Measurements from ENCODE around the gene CAMTA1.

CAMTA1 gene

GRCh38 chr1:7046314-7046713 lies 261.1 kb downstream of the CAMTA1 start:
- Histone ChIP-seq H3K4me2 (ENCODE audit: low read depth, low read length, poor library complexity, severe bottlenecking) (no peak overlapping the region), H3K27ac (ENCODE audit: low read depth, low read length) (no peak overlapping the region), H3K4me3 (ENCODE audit: insufficient read depth, low read length, poor library complexity, severe bottlenecking) (no peak overlapping the region), H3K27me3 (ENCODE audit: low read length) (no peaks in the 10 kb centered on the region), H3F3A (ENCODE audit: insufficient read depth) (no peaks in the 10 kb centered on the region), H3K9me2 (replicated peaks; ENCODE audit: insufficient read depth, low read length) (no peaks in the 10 kb centered on the region), H2AFZ (ENCODE audit: low read depth, low read length, severe bottlenecking) (no peak overlapping the region), H3K9me3 (ENCODE audit: insufficient read depth, low read length) (no peaks in the 10 kb centered on the region), H3K79me2 (ENCODE audit: insufficient read depth, low read length) (no peaks in the 10 kb centered on the region), H3K36me3 (ENCODE audit: low read length) (no peaks in the 10 kb centered on the region), H4K20me1 (ENCODE audit: low read depth, low read length) (no peaks in the 10 kb centered on the region), H3K9ac (ENCODE audit: low read length) (no peak overlapping the region)
- TF ChIP-seq EZH2phosphoT487 (conservative IDR thresholded peaks at IDR 0.05; ENCODE audit: low read length): no peak
- TF ChIP-seq, protein P1, sequence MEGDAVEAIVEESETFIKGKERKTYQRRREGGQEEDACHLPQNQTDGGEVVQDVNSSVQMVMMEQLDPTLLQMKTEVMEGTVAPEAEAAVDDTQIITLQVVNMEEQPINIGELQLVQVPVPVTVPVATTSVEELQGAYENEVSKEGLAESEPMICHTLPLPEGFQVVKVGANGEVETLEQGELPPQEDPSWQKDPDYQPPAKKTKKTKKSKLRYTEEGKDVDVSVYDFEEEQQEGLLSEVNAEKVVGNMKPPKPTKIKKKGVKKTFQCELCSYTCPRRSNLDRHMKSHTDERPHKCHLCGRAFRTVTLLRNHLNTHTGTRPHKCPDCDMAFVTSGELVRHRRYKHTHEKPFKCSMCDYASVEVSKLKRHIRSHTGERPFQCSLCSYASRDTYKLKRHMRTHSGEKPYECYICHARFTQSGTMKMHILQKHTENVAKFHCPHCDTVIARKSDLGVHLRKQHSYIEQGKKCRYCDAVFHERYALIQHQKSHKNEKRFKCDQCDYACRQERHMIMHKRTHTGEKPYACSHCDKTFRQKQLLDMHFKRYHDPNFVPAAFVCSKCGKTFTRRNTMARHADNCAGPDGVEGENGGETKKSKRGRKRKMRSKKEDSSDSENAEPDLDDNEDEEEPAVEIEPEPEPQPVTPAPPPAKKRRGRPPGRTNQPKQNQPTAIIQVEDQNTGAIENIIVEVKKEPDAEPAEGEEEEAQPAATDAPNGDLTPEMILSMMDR (IDR thresholded peaks at IDR 0.05; ENCODE audit: insufficient read depth, low read length, poor library complexity, severe bottlenecking): no peak

DNA sequence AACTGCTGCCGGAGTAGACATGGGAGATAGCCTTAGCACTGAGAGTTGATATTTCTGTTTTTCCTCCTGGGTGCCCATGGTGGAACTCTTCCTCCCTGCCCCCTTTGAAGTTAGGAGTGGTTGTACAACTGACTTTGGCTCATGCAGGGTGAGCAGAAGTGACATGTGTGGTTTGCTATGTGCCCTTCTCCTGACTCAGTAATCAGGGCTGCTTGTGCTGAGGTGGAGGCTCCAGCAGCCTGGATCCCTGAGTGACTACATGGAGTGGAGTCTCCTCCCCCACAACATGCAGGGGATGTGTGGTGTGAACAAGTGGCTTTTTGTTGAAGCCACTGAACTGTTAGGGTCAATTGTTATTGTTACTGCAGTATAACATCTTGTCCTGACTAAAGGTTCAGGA lies 261.6 kb downstream of the CAMTA1 start:
- H3K4me3 ChIP-seq (ENCODE audit: insufficient read depth, low read length, poor library complexity, severe bottlenecking): no peak overlapping the region
- TF ChIP-seq, protein P1 (IDR thresholded peaks at IDR 0.05; ENCODE audit: insufficient read depth, low read length, poor library complexity, severe bottlenecking): no peak
- no peak for TF ChIP-seq EZH2phosphoT487 (conservative IDR thresholded peaks at IDR 0.05; ENCODE audit: low read length)
- no peaks in the 10 kb centered on the region for H3K27me3 ChIP-seq (ENCODE audit: low read length)
- no peaks in the 10 kb centered on the region for H3F3A ChIP-seq (ENCODE audit: insufficient read depth)
- H3K27ac ChIP-seq (ENCODE audit: low read depth, low read length): no peak overlapping the region
- H3K4me2 ChIP-seq (ENCODE audit: low read depth, low read length, poor library complexity, severe bottlenecking): no peak overlapping the region
- no peak overlapping the region for H3K9ac ChIP-seq (ENCODE audit: low read length)
- no peaks in the 10 kb centered on the region for H3K36me3 ChIP-seq (ENCODE audit: low read length)
- H2AFZ ChIP-seq (ENCODE audit: low read depth, low read length, severe bottlenecking): no peak overlapping the region
- no peaks in the 10 kb centered on the region for H3K9me3 ChIP-seq (ENCODE audit: insufficient read depth, low read length)
- no peaks in the 10 kb centered on the region for H3K79me2 ChIP-seq (ENCODE audit: insufficient read depth, low read length)
- H3K9me2 ChIP-seq (replicated peaks; ENCODE audit: insufficient read depth, low read length): no peaks in the 10 kb centered on the region
- H4K20me1 ChIP-seq (ENCODE audit: low read depth, low read length): no peaks in the 10 kb centered on the region

DNA sequence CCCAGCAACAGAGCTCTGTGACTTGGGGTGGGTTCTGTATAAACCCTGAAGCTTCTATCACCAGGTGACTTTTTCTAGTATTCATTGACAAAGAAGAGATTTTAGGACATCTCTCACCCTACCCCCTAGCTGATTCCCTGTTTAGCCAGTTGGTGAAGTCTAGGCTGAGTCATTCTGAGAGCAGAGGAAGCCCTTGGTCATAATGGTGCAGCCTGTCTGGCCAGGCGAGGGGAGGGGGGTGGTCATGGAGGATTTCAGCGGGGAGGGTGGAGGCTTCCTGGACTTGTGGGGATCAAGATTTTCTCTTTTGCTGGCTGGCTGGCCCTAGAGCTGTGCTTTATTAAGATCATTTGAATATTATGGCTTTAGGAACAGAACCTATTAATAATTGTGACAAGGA lies 262.6 kb downstream of the CAMTA1 start:
- H3F3A ChIP-seq (ENCODE audit: insufficient read depth): no peaks in the 10 kb centered on the region
- H3K27ac ChIP-seq (ENCODE audit: low read depth, low read length): no peak overlapping the region
- H3K9me2 ChIP-seq (replicated peaks; ENCODE audit: insufficient read depth, low read length): no peaks in the 10 kb centered on the region
- H3K79me2 ChIP-seq (ENCODE audit: insufficient read depth, low read length): no peaks in the 10 kb centered on the region
- no peaks in the 10 kb centered on the region for H3K36me3 ChIP-seq (ENCODE audit: low read length)
- H3K4me3 ChIP-seq (ENCODE audit: insufficient read depth, low read length, poor library complexity, severe bottlenecking): no peak overlapping the region
- H3K27me3 ChIP-seq (ENCODE audit: low read length): no peaks in the 10 kb centered on the region
- H4K20me1 ChIP-seq (ENCODE audit: low read depth, low read length): no peaks in the 10 kb centered on the region
- no peak overlapping the region for H3K4me2 ChIP-seq (ENCODE audit: low read depth, low read length, poor library complexity, severe bottlenecking)
- H2AFZ ChIP-seq (ENCODE audit: low read depth, low read length, severe bottlenecking): no peak overlapping the region
- no peak overlapping the region for H3K9ac ChIP-seq (ENCODE audit: low read length)
- no peaks in the 10 kb centered on the region for H3K9me3 ChIP-seq (ENCODE audit: insufficient read depth, low read length)
- TF ChIP-seq EZH2phosphoT487 (conservative IDR thresholded peaks at IDR 0.05; ENCODE audit: low read length): no peak
- TF ChIP-seq, protein P1 (IDR thresholded peaks at IDR 0.05; ENCODE audit: insufficient read depth, low read length, poor library complexity, severe bottlenecking): no peak

All from SU-DHL-6 (cell line).